HCT116 (cell line): ENCODE data around the gene PPTC7. TPM values are rescaled to one million over a fixed set of nuclear protein-coding genes. Genes with fewer than 3 reads are reported as not detected.
"Not testable (repeated sequence)": the region's sequence is repeated elsewhere in the genome, so short reads cannot be mapped to it uniquely, and the experiment has no call there.

Experiments used
- ATAC-seq: fragments of 200-7000 bp; cut with Tn5 transposase; 2 replicates; pipeline ENCODE4 v1.9.1; 2020; ENCODE audit warnings: mild to moderate bottlenecking, moderate library complexity
- BruUV-seq: library from RNA; stranded (reverse); fragments of 400-500 nt; replicated peaks from 2 replicates; lab custom pipeline; 2021; lab: Mats Ljungman, UMichigan
- CTCF ChIA-PET: fragments of 300-600 bp; sonication (Branson Sonifier 250); formaldehyde crosslinking; loops from one replicate; lab custom pipeline; 2021; ENCODE audit warnings: antibody characterized with exemption; lab: Charles Lee
- POLR2A ChIA-PET: fragments of 300-600, 350-600 bp; sonication (Branson Sonifier 250); formaldehyde crosslinking; loops from one replicate; lab custom pipeline; 2021; ENCODE audit warnings: antibody characterized with exemption; lab: Charles Lee
- RAD21 ChIA-PET, 2 experiments: fragments of 300-600 bp; sonication (Branson Sonifier 250); formaldehyde crosslinking; loops; one replicate each; lab custom pipeline; 2023; ENCODE audit warnings: low total read pairs in 2 of 2; ENCODE audit not compliant: uncharacterized antibody in 2 of 2, unreplicated experiment in 2 of 2, low non-redundant PET in 1 of 2; lab: Charles Lee
- DNase-seq: peaks from one replicate; pipeline ENCODE4 v3.0.0-alpha.2; 2010; ENCODE audit warnings: low read depth, low spot score
- H2AFZ ChIP-seq: fragments of 200-600 bp; shearing (Covaris generic), sonication (generic); 2 replicates; pipeline ENCODE4 v1.6.1; 2017; ENCODE audit warnings: low read depth, mixed run types, mixed read lengths, antibody characterized with exemption, low read length; ENCODE audit not compliant: poor library complexity, severe bottlenecking
- H3K27ac ChIP-seq: 2 replicates; pipeline ENCODE4 v1.5.1; 2012; ENCODE audit warnings: low read depth, low read length
- H3K27me3 ChIP-seq: fragments of 200-600 bp; sonication (generic); 2 replicates; pipeline ENCODE4 v1.6.1; 2016; ENCODE audit warnings: mixed run types, low read length, mixed read lengths; ENCODE audit not compliant: insufficient read depth
- H3K36me3 ChIP-seq, 2 experiments: fragments of 200-500 bp in 1 of 2; fragments of 200-600 bp in 1 of 2; sonication (Bioruptor generic) in 1 of 2; sonication (generic) in 1 of 2; 2 replicates each; pipeline versions ENCODE4 v1.5.1 to v1.6.1; 2014 to 2016; ENCODE audit warnings: low read length in 2 of 2, inconsistent platforms in 1 of 2, mixed read lengths in 1 of 2, mixed run types in 1 of 2; ENCODE audit not compliant: insufficient read depth in 2 of 2, control insufficient read depth in 1 of 2
- H3K4me1 ChIP-seq, 2 experiments: fragments of 200-600 bp in 1 of 2; sonication (generic) in 1 of 2; 2 replicates each; pipeline versions ENCODE4 v1.5.1 to v1.6.1; 2012 to 2017; ENCODE audit warnings: low read length in 2 of 2, inconsistent platforms in 1 of 2, mild to moderate bottlenecking in 1 of 2, mixed read lengths in 1 of 2, mixed run types in 1 of 2, moderate library complexity in 1 of 2; ENCODE audit not compliant: insufficient read depth in 2 of 2, control insufficient read depth in 1 of 2
- H3K4me2 ChIP-seq: fragments of 200-600 bp; sonication (generic); 2 replicates; pipeline ENCODE4 v1.6.1; 2017; ENCODE audit warnings: mixed run types, low read length, mixed read lengths
- H3K4me3 ChIP-seq, 2 experiments: fragments of 200-600 bp in 1 of 2; sonication (generic) in 1 of 2; replicated peaks in 1 of 2; 2 replicates each; pipeline ENCODE4 v1.5.1; 2011 to 2016; ENCODE audit warnings: low read length in 2 of 2, control low read depth in 1 of 2, low read depth in 1 of 2, mild to moderate bottlenecking in 1 of 2, mixed read lengths in 1 of 2, mixed run types in 1 of 2
- H3K79me2 ChIP-seq: fragments of 200-600 bp; sonication (generic); 2 replicates; pipeline ENCODE4 v1.6.1; 2017; ENCODE audit warnings: mild to moderate bottlenecking, mixed run types, low read length, moderate library complexity, mixed read lengths; ENCODE audit not compliant: insufficient read depth
- H3K9ac ChIP-seq: fragments of 200-600 bp; sonication (generic); 2 replicates; pipeline ENCODE4 v1.6.1; 2016; ENCODE audit warnings: low read length, mixed read lengths
- H3K9me2 ChIP-seq: fragments of 200-600 bp; sonication (generic), shearing (Covaris generic); 2 replicates; pipeline ENCODE4 v1.6.1; 2017; ENCODE audit warnings: mixed run types, mild to moderate bottlenecking, moderate library complexity; ENCODE audit not compliant: insufficient read depth
- H3K9me3 ChIP-seq, 2 experiments: fragments of 200-500 bp in 1 of 2; fragments of 200-600 bp in 1 of 2; sonication (Bioruptor generic) in 1 of 2; sonication (generic) in 1 of 2; 2 replicates each; pipeline ENCODE4 v1.6.1; 2014 to 2017; ENCODE audit warnings: low read length in 2 of 2, mixed read lengths in 2 of 2, inconsistent platforms in 1 of 2, low read depth in 1 of 2, mild to moderate bottlenecking in 1 of 2, mixed run types in 1 of 2, moderate library complexity in 1 of 2; ENCODE audit not compliant: control insufficient read depth in 1 of 2, insufficient read depth in 1 of 2
- H4K20me1 ChIP-seq: fragments of 200-600 bp; sonication (generic), shearing (Covaris generic); 2 replicates; pipeline ENCODE4 v1.6.1; 2017; ENCODE audit warnings: mixed run types, mild to moderate bottlenecking, moderate library complexity; ENCODE audit not compliant: insufficient read depth
- CBX3 ChIP-seq: IDR thresholded peaks from 2 replicates; pipeline ENCODE4 v1.6.1; 2012; ENCODE audit warnings: low read depth
- CEBPB ChIP-seq: IDR thresholded peaks from 2 replicates; pipeline ENCODE4 v1.6.1; 2012; ENCODE audit warnings: low read depth
- FOSL1 ChIP-seq: IDR thresholded peaks from 2 replicates; pipeline ENCODE4 v1.6.1; 2012; ENCODE audit warnings: low read depth
- RAD21 ChIP-seq: IDR thresholded peaks from 2 replicates; pipeline ENCODE4 v1.6.1; 2012; ENCODE audit warnings: low read depth, mild to moderate bottlenecking
- intact Hi-C: fragments of 100-400 bp; cut with micrococcal nuclease; formaldehyde crosslinking; loops from 2 replicates; pipeline ENCODE4 v1.10.0; 2022
- total RNA-seq: library from RNA; stranded (reverse); gene quantifications from one replicate; pipeline ENCODE4 v1.2.1, GENCODE V29; 2021; ENCODE audit not compliant: unreplicated experiment
- TF ChIP-seq, protein P1 (sequence below), 3 experiments: fragments of 200-600 bp in 1 of 3; sonication (generic) in 1 of 3; IDR thresholded peaks in 2 of 3; conservative IDR thresholded peaks in 1 of 3; 2 replicates each; pipeline ENCODE4 v1.5.1; 2012 to 2017; ENCODE audit warnings: low read depth in 2 of 3, low read length in 2 of 3, antibody characterized with exemption in 1 of 3, borderline replicate concordance in 1 of 3, control low read depth in 1 of 3, mild to moderate bottlenecking in 1 of 3, mixed read lengths in 1 of 3, mixed run types in 1 of 3, moderate library complexity in 1 of 3; ENCODE audit not compliant: insufficient read depth in 1 of 3

The PPTC7 gene
- total RNA-seq, 1 experiment from 2014 or later = 25.2 TPM

DNA sequence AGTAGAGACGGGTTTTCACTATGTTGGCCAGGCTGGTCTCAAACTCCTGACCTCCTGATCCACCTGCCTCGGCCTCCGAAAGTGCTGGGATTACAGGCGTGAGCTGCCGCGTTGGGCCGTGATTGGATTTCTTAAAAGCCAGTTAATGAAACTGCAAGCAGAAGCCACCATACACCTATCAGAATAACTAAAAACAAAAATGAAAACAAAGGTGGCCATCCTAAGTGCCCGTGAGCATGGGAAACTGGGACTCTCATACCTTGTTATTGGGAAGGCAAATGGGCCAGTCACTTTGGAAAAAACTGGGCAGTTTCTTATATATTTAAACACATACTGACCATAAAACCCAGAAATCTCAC lies 23.1 kb upstream of the PPTC7 start:
- Histone ChIP-seq H3K9me3 (no peaks in the 10 kb centered on the region), H3K79me2 (no peaks in the 10 kb centered on the region), H3K4me3 (no peak overlapping the region), H4K20me1 (no peaks in the 10 kb centered on the region), H3K36me3 (no peaks in the 10 kb centered on the region), H3K27me3 (no peaks in the 10 kb centered on the region), H3K27ac (no peak overlapping the region), H3K9ac (no peak overlapping the region), H2AFZ (no peak overlapping the region), H3K4me1 (peaks cover 7 to 14% of the 10 kb centered on the region in 2 experiments; a peak in 3 of 4 replicates), H3K4me2 (no peak overlapping the region)
- CTCF ChIA-PET = no interaction called here
- no TSS peak for BruUV-seq
- POLR2A ChIA-PET = interaction anchor here (0.7 kb wide), 1 partner anchor 63 kb away, joined by 5 read pairs; no protein-coding TSS in a partner anchor
- no peak for TF ChIP-seq FOSL1
- TF ChIP-seq, all 23 proteins: peak for 0
- no peaks in the 10 kb centered on the region for H3K9me2 ChIP-seq
- RAD21 ChIA-PET = no interaction called here
- ATAC-seq = no peak
- no peak for DNase-seq
- intact Hi-C loops = loop anchor here (10.0 kb wide), 1 partner anchor 279 kb away; no protein-coding TSS in a partner anchor

DNA sequence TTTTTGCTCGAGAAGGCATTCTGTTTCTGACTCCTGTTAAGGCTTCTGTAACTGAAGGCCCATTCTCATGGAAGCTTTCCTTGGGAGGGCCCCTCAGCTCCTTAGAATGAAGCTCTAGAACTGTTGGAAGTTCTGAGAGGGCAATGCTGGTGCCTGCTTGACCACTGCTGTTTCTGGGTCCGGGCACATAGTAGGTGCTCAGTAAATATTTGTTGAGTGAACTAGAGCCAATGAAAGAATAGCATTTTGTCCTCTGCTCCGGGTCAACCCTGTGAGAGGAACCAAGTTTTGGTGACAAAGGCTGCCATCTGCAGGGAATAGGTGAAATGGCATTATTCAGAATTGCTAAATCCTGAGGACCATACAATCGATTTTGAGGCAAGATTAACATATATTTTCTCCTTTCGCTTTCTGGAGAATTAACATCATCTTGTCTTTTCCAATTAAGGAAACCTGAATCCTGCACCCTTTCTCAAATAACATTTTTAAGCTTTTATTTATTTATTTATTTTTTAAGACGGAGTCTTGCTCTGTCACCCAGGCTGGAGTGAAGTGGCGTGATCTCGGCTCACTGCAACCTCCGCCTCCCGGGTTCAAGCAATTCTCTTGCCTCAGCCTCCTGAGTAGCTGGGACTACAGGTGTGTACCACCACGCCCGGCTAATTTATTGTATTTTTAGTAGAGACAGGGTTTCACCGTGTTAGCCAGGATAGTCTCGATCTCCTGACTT lies 19.1 kb upstream of the PPTC7 start:
- not testable (repeated sequence) for BruUV-seq, H3K36me3 ChIP-seq, H3K27me3 ChIP-seq, H3K4me3 ChIP-seq, H3K79me2 ChIP-seq, H3K9me2 ChIP-seq, H3K4me1 ChIP-seq, H3K9me3 ChIP-seq, H3K27ac ChIP-seq, H3K9ac ChIP-seq, H3K4me2 ChIP-seq, H4K20me1 ChIP-seq
- CTCF ChIA-PET = interaction anchor here (0.7 to 5.6 kb wide), 12 partner anchors 11 to 748 kb away, joined by 3 to 57 read pairs (median 6); partner anchors contain the start of genes ARPC3, FAM216A, GPN3 and RAD9B
- TF ChIP-seq RAD21 (peak; percentile 94), CEBPB (0 out of 2 replicates have a peak, but pooled peaks have one; percentile 37), CBX3 (peak; percentile 52; the same call in 1 of the 2 replicates)
- TF ChIP-seq, protein P1, sequence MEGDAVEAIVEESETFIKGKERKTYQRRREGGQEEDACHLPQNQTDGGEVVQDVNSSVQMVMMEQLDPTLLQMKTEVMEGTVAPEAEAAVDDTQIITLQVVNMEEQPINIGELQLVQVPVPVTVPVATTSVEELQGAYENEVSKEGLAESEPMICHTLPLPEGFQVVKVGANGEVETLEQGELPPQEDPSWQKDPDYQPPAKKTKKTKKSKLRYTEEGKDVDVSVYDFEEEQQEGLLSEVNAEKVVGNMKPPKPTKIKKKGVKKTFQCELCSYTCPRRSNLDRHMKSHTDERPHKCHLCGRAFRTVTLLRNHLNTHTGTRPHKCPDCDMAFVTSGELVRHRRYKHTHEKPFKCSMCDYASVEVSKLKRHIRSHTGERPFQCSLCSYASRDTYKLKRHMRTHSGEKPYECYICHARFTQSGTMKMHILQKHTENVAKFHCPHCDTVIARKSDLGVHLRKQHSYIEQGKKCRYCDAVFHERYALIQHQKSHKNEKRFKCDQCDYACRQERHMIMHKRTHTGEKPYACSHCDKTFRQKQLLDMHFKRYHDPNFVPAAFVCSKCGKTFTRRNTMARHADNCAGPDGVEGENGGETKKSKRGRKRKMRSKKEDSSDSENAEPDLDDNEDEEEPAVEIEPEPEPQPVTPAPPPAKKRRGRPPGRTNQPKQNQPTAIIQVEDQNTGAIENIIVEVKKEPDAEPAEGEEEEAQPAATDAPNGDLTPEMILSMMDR (IDR thresholded peaks at IDR 0.05 in 2 of 3, conservative IDR thresholded peaks at IDR 0.05 in 1 of 3; ENCODE audit: borderline replicate concordance in 1 of 3, insufficient read depth in 1 of 3, low read depth in 2 of 3, low read length in 2 of 3) = peak; percentile 64 to 87 (median 80)
- POLR2A ChIA-PET = interaction anchor here (2.9 kb wide), 1 partner anchor 133 kb away, joined by 10 read pairs; the partner anchor contains the start of genes FAM216A and GPN3
- RAD21 ChIA-PET = interaction anchor here (0.9 to 1.8 kb wide), 4 partner anchors 89 to 171 kb away, joined by 3 to 7 read pairs (median 4); partner anchors contain the start of gene ARPC3 (in 2 of the 2)
- peak overlapping the region; percentile 82 for H2AFZ ChIP-seq
- DNase-seq (peak; percentile 59), ATAC-seq (peak; percentile 89)
- intact Hi-C loops = loop anchor here (1.0 to 10.0 kb wide), 6 partner anchors 89 to 501 kb away; partner anchors contain the start of genes ARPC3, FAM216A and GPN3
